GM21423 (cell line): Measurements from ENCODE around the gene FRG2.
"Not testable (repeated sequence)": the region's sequence is repeated elsewhere in the genome, so short reads cannot be mapped to it uniquely, and the experiment has no call there.

Experiments
- ATAC-seq: cut with Tn5 transposase; IDR thresholded peaks from one replicate; pipeline ENCODE4 v1.9.1; 2021; ENCODE audit warnings: mild to moderate bottlenecking, moderate library complexity; ENCODE audit not compliant: unreplicated experiment

FRG2 gene

GRCh38 chr4:190016369-190017289 lies 10.4 kb downstream of the FRG2 start:
- no peak for ATAC-seq

- ATAC-seq: no peak
These were observed 11.3 kb downstream of the FRG2 start for GRCh38 chr4:190015538-190016368.

DNA sequence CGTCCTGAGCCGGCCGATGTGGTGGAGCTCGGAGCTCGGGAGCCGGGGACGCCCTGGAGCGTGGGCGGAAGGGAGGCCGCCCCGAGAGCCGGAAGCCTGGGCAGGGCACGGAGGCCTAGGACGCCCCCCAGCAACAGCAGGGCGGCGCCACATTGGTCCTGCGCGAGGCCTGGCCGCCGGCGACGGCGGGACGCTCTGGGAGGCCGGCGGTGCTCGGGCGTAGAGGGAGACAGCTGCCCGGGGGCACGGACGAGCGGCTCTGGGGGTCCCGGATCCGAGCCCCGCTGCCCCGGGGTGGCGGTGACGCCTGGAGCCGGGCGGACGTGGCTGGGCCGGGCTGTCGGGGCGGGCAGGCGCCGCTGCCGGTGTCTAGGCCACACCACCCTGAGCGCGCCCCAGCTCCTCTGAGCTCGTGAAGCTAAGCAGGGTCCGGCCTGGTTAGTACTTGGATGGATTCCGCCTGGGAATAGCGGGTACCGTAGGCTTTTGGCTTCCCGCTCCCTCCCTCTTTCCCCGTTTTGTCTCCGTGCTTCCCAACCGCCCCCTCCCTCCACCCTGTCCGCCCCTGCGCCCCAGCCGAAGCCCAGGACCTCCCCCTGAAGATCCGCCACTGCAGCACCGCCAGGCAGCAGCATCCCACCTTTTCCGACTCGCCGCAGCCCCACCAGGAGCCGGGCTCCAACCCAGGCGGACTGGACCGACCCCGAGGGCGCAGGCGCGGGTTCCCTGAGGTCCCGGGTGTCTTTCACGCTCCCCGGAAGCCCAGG lies 12.1 kb downstream of the FRG2 start:
- ATAC-seq: no peak

DNA sequence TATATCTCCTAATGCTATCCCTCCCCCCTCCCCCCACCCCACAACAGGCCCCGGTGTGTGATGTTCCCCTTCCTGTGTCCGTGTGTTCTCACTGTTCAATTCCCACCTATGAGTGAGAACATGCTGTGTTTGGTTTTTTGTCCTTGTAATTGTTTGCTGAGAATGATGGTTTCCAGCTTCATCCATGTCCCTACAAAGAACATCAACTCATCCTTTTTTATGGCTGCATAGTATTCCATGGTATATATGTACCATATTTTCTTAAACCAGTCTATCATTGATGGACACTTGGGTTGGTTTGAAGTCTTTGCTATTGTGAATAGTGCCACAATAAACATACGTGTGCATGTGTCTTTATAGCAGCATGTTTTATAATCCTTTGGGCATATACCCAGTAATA lies 37.1 kb downstream of the FRG2 start:
- ATAC-seq: not testable (repeated sequence)

DNA sequence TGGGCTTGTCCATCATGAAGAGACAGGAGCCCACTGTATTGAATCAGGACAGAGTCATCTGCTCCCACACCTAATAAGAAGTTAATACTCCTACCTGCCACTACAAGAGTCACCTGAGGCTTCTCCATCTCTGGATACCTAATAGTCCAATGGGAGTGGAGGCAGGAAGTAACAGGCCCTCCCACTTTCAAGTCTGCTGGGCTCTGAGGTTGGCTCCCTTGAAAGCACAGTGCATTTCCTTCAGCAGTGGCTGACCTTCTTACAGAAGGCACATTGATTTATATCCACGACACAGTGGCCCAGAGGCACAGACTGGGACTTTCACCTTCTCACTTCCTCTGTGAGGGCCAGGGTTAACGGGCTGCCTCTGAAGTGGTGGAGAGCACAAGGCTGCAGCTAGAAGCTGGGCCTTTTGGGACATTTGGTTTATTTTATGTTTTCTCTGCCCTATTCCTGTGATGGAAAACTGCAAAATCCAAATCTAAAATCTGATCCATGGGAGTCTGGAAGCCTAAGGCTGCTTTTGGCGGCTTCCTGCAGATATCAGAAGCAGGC lies 38.1 kb downstream of the FRG2 start:
- no peak for ATAC-seq

DNA sequence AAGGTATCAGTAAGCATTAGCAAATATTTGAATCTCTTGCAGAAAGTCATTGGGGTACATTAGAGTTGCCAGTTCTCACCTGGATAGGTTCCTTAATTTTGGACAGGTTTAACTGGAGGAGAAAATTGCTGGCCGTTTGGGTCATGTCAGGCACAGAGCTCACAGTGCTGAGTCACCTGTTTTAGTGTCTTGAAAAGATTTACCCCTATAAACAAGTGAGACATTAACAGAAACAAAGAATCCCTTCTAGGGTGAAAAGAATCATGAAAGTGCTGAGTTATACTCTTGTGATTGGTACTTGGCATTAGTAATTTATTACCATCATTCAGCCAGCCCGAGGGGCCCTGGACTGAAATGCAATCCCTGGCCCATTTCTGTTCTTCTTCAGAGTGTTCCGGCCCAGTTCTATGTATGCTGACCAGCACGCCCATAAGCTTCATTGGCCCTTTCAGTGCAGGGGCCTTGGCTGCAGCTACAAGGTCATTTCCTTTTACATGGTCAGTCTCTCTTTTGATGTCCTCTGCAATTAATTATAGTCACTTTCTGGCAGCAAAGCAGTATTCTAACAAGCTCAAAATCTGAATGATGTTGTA lies 41.3 kb downstream of the FRG2 start:
- not testable (repeated sequence) for ATAC-seq

- ATAC-seq: not testable (repeated sequence)
These were observed 42.4 kb downstream of the FRG2 start for GRCh38 chr4:189984661-189985060.

GRCh38 chr4:189983916-189984526 lies 43.0 kb downstream of the FRG2 start:
- not testable (repeated sequence) for ATAC-seq

GRCh38 chr4:189981970-189982369 lies 45.1 kb downstream of the FRG2 start:
- no peak for ATAC-seq

GRCh38 chr4:189980292-189980691 lies 46.8 kb downstream of the FRG2 start:
- not testable (repeated sequence) for ATAC-seq

GRCh38 chr4:189979196-189980047 lies 47.6 kb downstream of the FRG2 start:
- ATAC-seq: no peak
